GM10248 (cell line): ENCODE results near the gene SMC6.
A peak's percentile ranks its signal among the peaks of the same experiment; 100 is the strongest.

ENCODE experiments used
- CTCF ChIA-PET: fragments of 300-600 bp; sonication (Branson Sonifier 250); formaldehyde crosslinking; extraction: SDS; loops from one replicate; lab custom pipeline; 2021; ENCODE audit warnings: antibody characterized with exemption; lab: Yijun Ruan, JAX
- POLR2A ChIA-PET: fragments of 350-650 bp; sonication (Branson Sonifier 250); formaldehyde crosslinking; extraction: SDS; loops from one replicate; lab custom pipeline; 2020; ENCODE audit warnings: antibody characterized with exemption; lab: Yijun Ruan, JAX
- DNase-seq: peaks from one replicate; pipeline ENCODE4 v3.0.0; 2012; ENCODE audit errors: extremely low spot score
- TF ChIP-seq, protein P1 (sequence below): IDR thresholded peaks from 2 replicates; pipeline ENCODE4 v1.5.1; 2012; ENCODE audit warnings: mild to moderate bottlenecking, low read depth; ENCODE audit errors: extremely low read depth, missing control alignments, control extremely low read depth

The SMC6 gene

GRCh38 chr2:17646838-17647701, 106.5 kb downstream of the SMC6 start:
- no peak for DNase-seq
- POLR2A ChIA-PET = no interaction called here
- TF ChIP-seq, protein P1, sequence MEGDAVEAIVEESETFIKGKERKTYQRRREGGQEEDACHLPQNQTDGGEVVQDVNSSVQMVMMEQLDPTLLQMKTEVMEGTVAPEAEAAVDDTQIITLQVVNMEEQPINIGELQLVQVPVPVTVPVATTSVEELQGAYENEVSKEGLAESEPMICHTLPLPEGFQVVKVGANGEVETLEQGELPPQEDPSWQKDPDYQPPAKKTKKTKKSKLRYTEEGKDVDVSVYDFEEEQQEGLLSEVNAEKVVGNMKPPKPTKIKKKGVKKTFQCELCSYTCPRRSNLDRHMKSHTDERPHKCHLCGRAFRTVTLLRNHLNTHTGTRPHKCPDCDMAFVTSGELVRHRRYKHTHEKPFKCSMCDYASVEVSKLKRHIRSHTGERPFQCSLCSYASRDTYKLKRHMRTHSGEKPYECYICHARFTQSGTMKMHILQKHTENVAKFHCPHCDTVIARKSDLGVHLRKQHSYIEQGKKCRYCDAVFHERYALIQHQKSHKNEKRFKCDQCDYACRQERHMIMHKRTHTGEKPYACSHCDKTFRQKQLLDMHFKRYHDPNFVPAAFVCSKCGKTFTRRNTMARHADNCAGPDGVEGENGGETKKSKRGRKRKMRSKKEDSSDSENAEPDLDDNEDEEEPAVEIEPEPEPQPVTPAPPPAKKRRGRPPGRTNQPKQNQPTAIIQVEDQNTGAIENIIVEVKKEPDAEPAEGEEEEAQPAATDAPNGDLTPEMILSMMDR = no peak

GRCh38 chr2:17646081-17646554, 107.5 kb downstream of the SMC6 start:
- CTCF ChIA-PET = interaction anchor here (0.6 to 7.3 kb wide), 36 partner anchors 11 to 666 kb away, joined by 3 to 343 read pairs (median 4); partner anchors contain the start of genes MSGN1 and RAD51AP2
- POLR2A ChIA-PET = interaction anchor here (0.9 kb wide), 1 partner anchor 25 kb away, joined by 6 read pairs; no protein-coding TSS in a partner anchor
- DNase-seq = peak; percentile 66
- TF ChIP-seq, protein P1 = peak; percentile 85

More at GRCh38 chr2:17646838-17647701, 106.5 kb downstream of the SMC6 start:
- CTCF ChIA-PET = interaction anchor here (0.7 to 7.3 kb wide), 14 partner anchors 12 to 503 kb away, joined by 3 to 343 read pairs (median 7); no protein-coding TSS in a partner anchor

DNA sequence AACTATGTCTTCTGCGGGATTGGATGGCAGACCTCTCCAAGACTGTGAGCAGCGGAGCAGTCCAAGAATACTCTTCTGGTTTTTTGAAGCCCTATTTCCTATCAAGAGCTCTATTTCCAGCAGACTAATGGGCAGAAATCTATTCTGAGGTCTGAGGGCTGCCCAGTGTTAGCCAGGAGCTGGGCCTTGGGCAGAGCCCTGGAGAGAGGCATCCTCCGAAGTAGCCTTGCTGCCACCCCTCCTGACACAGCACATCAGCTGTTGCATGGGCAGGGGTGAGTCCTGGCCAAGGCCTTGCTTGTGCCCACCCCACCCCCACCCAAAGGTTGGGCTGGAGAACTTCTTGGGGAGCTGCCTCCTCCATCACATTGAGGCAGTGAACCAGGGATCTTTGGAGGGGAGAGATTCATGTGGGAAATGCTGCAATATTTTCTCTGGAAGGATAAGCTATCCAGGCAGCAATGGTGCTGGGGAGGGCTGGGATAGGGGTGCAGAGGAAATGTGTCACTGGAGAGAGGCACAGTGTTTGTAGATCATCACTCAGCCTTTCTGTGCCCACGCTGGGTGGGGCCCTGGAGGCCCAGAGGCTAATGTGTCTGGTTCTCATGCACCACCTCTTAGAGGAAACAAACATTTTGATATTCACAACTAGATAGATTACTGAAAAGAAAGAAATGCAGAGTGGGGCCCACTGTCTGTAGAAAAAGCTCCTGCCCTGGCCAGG, 108.5 kb downstream of the SMC6 start:
- no peak for DNase-seq
- TF ChIP-seq, protein P1 = no peak
- POLR2A ChIA-PET = no interaction called here
- CTCF ChIA-PET = interaction anchor here (0.6 to 7.3 kb wide), 29 partner anchors 10 to 533 kb away, joined by 3 to 343 read pairs (median 4); partner anchors contain the start of genes MSGN1 and RAD51AP2

DNA sequence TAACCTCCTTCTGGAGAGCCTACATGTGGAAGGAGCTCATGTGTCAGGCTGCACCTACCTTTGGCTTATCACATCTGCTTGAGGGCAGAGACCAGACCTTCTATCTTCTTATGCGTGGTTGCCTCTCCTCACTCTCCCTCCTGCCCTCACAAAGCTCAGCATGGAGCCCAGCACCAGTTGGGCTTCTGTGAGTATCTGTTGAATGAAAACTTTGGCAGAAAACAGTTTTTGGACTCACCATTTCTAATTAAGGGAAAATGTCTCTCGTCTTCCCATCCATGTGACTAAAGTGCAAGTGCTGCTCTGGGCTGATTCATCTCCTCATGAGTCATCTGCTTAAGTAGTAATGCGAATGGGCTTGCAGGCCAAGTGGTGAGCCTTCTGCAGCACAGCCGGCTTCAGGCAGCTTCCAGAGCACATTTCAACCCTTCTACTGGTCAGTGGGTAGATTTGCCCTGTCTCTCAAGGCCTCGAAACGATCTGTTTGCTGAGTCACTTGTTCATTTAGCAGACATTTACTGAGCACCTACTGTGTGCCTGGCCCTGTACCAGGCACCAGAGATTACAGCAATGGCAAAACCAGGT, 110.5 kb downstream of the SMC6 start:
- ChIA-PET POLR2A (no interaction called here), CTCF (interaction anchor here (7.3 kb wide), 1 partner anchor 23 kb away, joined by 343 read pairs; no protein-coding TSS in a partner anchor)
- no peak for DNase-seq
- TF ChIP-seq, protein P1 = no peak

DNA sequence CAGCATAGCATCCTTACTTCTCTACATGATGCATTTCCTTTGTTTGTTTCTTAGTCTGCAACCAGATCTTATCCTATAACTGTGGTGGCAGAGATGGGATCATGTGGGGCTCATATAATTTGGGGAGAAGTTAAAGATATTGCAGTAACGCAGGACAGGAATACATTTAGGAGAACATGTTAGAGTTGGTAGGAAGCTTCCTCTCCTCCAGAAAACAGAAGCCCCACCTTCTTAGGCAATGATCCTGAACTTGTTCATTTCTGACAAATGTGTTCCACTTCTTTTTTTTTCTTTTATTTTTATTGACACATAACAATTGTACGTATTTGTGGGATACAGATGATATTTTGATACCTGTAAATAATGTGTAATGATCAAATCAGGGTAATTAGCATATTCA, 113.2 kb downstream of the SMC6 start:
- ChIA-PET POLR2A (no interaction called here), CTCF (interaction anchor here (0.7 to 1.9 kb wide), 4 partner anchors 11 to 39 kb away, joined by 3 to 6 read pairs (median 4); no protein-coding TSS in a partner anchor)
- TF ChIP-seq, protein P1 = no peak
- DNase-seq = no peak
